K562 (cell line): ENCODE measurements around the gene APOBEC3A. TPM values are rescaled to one million over a fixed set of nuclear protein-coding genes. Genes with fewer than 3 reads are reported as not detected.

Experiments used
- TCF3 ChIP-seq: sonication (generic); formaldehyde crosslinking; IDR thresholded peaks from 2 replicates; pipeline ENCODE4 v1.4.0; 2020; ENCODE audit warnings: mild to moderate bottlenecking, missing genetic modification reagents
- polyA plus RNA-seq, 8 experiments: library from polyadenylated mRNA; depleted of rRNA in 4 of 8; stranded (reverse) in 5 of 8; unstranded in 3 of 8; fragments of >200 nt; fragmentation: Nextera tagmentation in 2 of 8; fragmentation: Illumina TruSeq in 1 of 8; extraction: Ambion mirVana in 2 of 8; extraction: Trizol in 1 of 8; gene quantifications; 2 replicates each; pipeline versions ENCODE4 v1.2.1 to v1.2.3, GENCODE V29; 2011 to 2014; ENCODE audit warnings: inconsistent platforms in 1 of 8, missing spikeins in 1 of 8
- total RNA-seq, 7 experiments: library from RNA; depleted of rRNA in 6 of 7; stranded (reverse); fragments of >200 nt in 6 of 7; fragmentation: Illumina TruSeq in 2 of 7; extraction: Trizol in 2 of 7; gene quantifications; 2 replicates each; pipeline versions ENCODE4 v1.2.1 to v1.2.3, GENCODE V29; 2011 to 2021; ENCODE audit warnings: low replicate concordance in 1 of 7
- TF ChIP-seq, protein P1 (sequence below): fragments of 250-450 bp; sonication (Bioruptor Pico); IDR thresholded peaks from 2 replicates; pipeline ENCODE4 v1.8.0; 2021; ENCODE audit warnings: moderate library complexity, mild to moderate bottlenecking, inconsistent platforms
- TF ChIP-seq, protein P2 (sequence below), 2 experiments: fragments of 450-650 bp; IDR thresholded peaks; 2 replicates each; pipeline ENCODE4 v1.6.1; 2018; ENCODE audit warnings: mild to moderate bottlenecking in 2 of 2, low read depth in 1 of 2; ENCODE audit not compliant: partially characterized antibody in 2 of 2
- TF ChIP-seq, protein P3 (sequence below): fragments of 450-650 bp; formaldehyde crosslinking; IDR thresholded peaks from 2 replicates; pipeline ENCODE4 v1.4.0; 2022; ENCODE audit warnings: mild to moderate bottlenecking, moderate library complexity
- TF ChIP-seq, protein P4 (sequence below): fragments of 250-450 bp; sonication (Bioruptor Pico); IDR thresholded peaks from 2 replicates; pipeline ENCODE4 v1.8.0; 2022; ENCODE audit warnings: moderate library complexity, mild to moderate bottlenecking, inconsistent platforms

APOBEC3A gene
- total and polyA plus RNA-seq, 9 of the 15 experiments (the other 6 are each of a cell fraction or from before 2014, with no cell fraction given), result 0.04 TPM; not detected in 8

DNA sequence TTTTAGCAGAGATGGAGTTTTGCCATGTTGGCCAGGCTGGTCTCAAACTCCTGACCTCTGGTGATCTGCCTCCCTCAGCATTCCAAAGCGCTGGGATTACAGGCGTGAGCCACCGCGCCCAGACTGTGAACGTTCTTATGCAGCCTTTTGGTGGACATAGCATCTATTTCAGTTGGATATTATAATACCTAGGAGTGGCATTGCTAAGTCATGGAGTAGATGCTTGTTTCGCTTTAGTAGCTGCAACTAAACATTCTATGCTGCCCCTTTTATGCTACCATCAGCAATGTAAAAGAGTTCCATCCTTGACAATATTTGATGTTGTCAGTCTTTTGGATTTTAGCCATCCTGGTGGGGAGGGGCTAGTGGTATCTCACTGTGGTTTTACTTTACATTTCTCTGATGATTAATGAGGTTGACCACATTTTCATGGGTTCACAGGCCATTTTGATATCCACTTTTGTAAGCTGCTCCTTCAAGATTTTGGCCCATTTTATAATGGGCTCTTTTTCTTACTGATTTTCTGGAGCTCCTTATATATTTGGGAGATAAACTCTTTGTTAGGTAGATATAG is 16.5 kb upstream of the APOBEC3A start (continued):
- TF ChIP-seq, protein P1, sequence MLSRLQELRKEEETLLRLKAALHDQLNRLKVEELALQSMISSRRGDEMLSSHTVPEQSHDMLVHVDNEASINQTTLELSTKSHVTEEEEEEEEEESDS (CRISPR knock-in tag), result no peak
- TF ChIP-seq, protein P2, sequence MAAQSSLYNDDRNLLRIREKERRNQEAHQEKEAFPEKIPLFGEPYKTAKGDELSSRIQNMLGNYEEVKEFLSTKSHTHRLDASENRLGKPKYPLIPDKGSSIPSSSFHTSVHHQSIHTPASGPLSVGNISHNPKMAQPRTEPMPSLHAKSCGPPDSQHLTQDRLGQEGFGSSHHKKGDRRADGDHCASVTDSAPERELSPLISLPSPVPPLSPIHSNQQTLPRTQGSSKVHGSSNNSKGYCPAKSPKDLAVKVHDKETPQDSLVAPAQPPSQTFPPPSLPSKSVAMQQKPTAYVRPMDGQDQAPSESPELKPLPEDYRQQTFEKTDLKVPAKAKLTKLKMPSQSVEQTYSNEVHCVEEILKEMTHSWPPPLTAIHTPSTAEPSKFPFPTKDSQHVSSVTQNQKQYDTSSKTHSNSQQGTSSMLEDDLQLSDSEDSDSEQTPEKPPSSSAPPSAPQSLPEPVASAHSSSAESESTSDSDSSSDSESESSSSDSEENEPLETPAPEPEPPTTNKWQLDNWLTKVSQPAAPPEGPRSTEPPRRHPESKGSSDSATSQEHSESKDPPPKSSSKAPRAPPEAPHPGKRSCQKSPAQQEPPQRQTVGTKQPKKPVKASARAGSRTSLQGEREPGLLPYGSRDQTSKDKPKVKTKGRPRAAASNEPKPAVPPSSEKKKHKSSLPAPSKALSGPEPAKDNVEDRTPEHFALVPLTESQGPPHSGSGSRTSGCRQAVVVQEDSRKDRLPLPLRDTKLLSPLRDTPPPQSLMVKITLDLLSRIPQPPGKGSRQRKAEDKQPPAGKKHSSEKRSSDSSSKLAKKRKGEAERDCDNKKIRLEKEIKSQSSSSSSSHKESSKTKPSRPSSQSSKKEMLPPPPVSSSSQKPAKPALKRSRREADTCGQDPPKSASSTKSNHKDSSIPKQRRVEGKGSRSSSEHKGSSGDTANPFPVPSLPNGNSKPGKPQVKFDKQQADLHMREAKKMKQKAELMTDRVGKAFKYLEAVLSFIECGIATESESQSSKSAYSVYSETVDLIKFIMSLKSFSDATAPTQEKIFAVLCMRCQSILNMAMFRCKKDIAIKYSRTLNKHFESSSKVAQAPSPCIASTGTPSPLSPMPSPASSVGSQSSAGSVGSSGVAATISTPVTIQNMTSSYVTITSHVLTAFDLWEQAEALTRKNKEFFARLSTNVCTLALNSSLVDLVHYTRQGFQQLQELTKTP (IDR thresholded peaks at IDR 0.05; ENCODE audit: low read depth in 1 of 2, partially characterized antibody in 2 of 2), result no peak
- TF ChIP-seq, protein P3, sequence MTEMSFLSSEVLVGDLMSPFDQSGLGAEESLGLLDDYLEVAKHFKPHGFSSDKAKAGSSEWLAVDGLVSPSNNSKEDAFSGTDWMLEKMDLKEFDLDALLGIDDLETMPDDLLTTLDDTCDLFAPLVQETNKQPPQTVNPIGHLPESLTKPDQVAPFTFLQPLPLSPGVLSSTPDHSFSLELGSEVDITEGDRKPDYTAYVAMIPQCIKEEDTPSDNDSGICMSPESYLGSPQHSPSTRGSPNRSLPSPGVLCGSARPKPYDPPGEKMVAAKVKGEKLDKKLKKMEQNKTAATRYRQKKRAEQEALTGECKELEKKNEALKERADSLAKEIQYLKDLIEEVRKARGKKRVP, result no peak
- TF ChIP-seq, protein P4, sequence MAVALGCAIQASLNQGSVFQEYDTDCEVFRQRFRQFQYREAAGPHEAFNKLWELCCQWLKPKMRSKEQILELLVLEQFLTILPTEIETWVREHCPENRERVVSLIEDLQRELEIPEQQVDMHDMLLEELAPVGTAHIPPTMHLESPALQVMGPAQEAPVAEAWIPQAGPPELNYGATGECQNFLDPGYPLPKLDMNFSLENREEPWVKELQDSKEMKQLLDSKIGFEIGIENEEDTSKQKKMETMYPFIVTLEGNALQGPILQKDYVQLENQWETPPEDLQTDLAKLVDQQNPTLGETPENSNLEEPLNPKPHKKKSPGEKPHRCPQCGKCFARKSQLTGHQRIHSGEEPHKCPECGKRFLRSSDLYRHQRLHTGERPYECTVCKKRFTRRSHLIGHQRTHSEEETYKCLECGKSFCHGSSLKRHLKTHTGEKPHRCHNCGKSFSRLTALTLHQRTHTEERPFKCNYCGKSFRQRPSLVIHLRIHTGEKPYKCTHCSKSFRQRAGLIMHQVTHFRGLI (CRISPR knock-in tag), result no peak
- TF ChIP-seq TCF3, result no peak
